WERI-Rb-1 (cell line): ENCODE data around the gene TNXB.

ENCODE experiments used
- DNase-seq: peaks from one replicate; pipeline ENCODE4 v3.0.0-alpha.2; 2020
- H3K27ac ChIP-seq: fragments of 250-450 bp; sonication (Bioruptor Pico); 2 replicates; pipeline ENCODE4 v1.5.1; 2020; ENCODE audit warnings: mild to moderate bottlenecking, moderate library complexity
- H3K27me3 ChIP-seq: fragments of 250-450 bp; sonication (Bioruptor Pico); 2 replicates; pipeline ENCODE4 v1.5.1; 2021; ENCODE audit warnings: mild to moderate bottlenecking, low read depth, moderate library complexity; ENCODE audit not compliant: insufficient read depth, severe bottlenecking
- H3K36me3 ChIP-seq: fragments of 250-450 bp; sonication (Bioruptor Pico); 2 replicates; pipeline ENCODE4 v1.5.1; 2020; ENCODE audit warnings: mild to moderate bottlenecking, moderate library complexity
- H3K4me3 ChIP-seq: 2 replicates; pipeline ENCODE4 v1.5.1; 2011; ENCODE audit warnings: low read depth, mild to moderate bottlenecking, control low read depth, low read length
- H3K9me3 ChIP-seq: fragments of 250-450 bp; sonication (Bioruptor Pico); 2 replicates; pipeline ENCODE4 v1.5.1; 2021; ENCODE audit warnings: mild to moderate bottlenecking, moderate library complexity; ENCODE audit not compliant: severe bottlenecking
- TF ChIP-seq, protein P1 (sequence below): IDR thresholded peaks from 2 replicates; pipeline ENCODE4 v1.5.1; 2011; ENCODE audit warnings: low read depth, mild to moderate bottlenecking, control low read depth, inconsistent platforms, low read length

TNXB gene, protein sequence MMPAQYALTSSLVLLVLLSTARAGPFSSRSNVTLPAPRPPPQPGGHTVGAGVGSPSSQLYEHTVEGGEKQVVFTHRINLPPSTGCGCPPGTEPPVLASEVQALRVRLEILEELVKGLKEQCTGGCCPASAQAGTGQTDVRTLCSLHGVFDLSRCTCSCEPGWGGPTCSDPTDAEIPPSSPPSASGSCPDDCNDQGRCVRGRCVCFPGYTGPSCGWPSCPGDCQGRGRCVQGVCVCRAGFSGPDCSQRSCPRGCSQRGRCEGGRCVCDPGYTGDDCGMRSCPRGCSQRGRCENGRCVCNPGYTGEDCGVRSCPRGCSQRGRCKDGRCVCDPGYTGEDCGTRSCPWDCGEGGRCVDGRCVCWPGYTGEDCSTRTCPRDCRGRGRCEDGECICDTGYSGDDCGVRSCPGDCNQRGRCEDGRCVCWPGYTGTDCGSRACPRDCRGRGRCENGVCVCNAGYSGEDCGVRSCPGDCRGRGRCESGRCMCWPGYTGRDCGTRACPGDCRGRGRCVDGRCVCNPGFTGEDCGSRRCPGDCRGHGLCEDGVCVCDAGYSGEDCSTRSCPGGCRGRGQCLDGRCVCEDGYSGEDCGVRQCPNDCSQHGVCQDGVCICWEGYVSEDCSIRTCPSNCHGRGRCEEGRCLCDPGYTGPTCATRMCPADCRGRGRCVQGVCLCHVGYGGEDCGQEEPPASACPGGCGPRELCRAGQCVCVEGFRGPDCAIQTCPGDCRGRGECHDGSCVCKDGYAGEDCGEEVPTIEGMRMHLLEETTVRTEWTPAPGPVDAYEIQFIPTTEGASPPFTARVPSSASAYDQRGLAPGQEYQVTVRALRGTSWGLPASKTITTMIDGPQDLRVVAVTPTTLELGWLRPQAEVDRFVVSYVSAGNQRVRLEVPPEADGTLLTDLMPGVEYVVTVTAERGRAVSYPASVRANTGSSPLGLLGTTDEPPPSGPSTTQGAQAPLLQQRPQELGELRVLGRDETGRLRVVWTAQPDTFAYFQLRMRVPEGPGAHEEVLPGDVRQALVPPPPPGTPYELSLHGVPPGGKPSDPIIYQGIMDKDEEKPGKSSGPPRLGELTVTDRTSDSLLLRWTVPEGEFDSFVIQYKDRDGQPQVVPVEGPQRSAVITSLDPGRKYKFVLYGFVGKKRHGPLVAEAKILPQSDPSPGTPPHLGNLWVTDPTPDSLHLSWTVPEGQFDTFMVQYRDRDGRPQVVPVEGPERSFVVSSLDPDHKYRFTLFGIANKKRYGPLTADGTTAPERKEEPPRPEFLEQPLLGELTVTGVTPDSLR (N-terminal part only)

DNA sequence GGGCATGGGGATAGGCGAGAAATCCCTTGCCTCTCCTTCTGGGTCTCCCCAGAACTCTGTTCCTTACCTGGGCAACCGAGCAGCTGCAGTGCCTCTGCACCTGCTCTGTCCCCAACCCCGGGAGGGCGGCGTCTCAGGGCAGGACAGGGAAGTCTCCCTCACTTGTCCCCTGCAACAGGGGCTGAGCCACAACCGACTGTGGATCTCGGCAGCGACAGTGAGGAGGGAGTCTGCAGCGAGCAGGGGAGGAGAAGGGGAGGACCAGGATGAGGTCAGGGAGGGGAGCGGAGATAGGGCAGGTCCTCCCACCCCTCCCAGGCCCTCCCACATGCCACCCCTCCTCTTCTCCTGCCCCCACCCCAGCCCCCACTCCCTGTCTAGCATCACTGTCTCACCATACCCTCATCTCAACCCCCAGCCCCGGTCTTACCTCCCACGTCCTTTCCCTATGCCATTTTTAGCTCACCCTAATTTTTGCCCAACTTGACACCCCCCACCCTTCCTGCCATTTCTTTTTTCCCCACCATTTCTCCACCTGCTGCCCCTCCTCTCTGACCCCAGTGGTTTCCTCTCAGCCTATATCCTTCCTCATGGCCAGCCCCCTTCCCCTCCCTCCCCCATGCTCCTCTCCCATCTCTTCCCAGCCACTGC lies at the start of gene TNXB:
TSS of gene TNXB (minus strand) at position 225 of the 651 bp plus-strand sequence. CDS start 11,140 bp downstream, outside the sequence.
- Histone ChIP-seq H3K4me3 (no peak within 1 kb of the TSS), H3K27me3 (peaks cover 25% of the 10 kb centered on the region), H3K27ac (no peak within 1 kb of the TSS), H3K36me3 (0 out of 2 replicates have a peak, but pooled peaks cover 3% of the 10 kb centered on the region), H3K9me3 (no peaks in the 10 kb centered on the region)
- TF ChIP-seq, protein P1, sequence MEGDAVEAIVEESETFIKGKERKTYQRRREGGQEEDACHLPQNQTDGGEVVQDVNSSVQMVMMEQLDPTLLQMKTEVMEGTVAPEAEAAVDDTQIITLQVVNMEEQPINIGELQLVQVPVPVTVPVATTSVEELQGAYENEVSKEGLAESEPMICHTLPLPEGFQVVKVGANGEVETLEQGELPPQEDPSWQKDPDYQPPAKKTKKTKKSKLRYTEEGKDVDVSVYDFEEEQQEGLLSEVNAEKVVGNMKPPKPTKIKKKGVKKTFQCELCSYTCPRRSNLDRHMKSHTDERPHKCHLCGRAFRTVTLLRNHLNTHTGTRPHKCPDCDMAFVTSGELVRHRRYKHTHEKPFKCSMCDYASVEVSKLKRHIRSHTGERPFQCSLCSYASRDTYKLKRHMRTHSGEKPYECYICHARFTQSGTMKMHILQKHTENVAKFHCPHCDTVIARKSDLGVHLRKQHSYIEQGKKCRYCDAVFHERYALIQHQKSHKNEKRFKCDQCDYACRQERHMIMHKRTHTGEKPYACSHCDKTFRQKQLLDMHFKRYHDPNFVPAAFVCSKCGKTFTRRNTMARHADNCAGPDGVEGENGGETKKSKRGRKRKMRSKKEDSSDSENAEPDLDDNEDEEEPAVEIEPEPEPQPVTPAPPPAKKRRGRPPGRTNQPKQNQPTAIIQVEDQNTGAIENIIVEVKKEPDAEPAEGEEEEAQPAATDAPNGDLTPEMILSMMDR = no peak
- no peak for DNase-seq

DNA sequence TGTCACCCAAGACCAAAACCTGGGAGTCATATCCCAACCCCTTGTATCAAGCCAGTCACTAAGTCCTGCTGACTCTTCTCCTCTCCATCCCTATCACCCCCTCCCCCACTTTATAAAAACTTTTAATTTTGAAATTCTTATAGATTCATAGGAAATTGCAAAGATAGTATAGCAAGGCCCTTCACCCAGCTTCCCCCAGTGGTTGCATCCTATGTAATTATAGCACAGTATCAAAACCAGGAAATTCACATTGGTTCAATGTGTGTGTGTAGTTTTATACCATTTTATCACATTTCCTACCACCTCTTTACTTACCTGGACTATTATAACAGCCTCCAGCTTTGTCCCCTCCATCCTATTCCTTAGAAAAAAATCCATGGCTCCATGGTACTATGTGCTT lies 48.9 kb upstream of the TNXB start:
- no peak overlapping the region for H3K4me3 ChIP-seq
- TF ChIP-seq, protein P1 = no peak
- no peak for DNase-seq
- H3K27me3 ChIP-seq = no peaks in the 10 kb centered on the region
- peaks cover 50% of the 10 kb centered on the region for H3K36me3 ChIP-seq
- H3K9me3 ChIP-seq = no peaks in the 10 kb centered on the region
- no peak overlapping the region for H3K27ac ChIP-seq

DNA sequence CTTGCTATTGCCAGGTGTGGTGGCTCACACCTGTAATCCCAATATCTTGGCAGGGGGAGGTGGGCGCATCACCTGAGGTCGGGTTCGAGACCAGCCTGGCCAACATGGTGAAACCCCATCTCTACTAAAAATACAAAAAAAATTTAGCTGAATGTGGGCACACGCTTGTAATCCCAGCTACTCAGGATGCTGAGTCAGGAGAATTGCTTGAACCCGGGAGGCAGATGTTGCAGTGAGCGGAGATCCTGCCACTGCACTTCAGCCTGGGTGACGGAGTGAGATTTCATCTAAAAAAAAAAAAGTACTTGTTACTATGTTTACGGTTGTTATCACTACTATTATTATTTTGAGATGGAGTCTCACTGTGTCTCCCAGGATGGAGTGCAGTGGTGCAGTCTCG lies 47.8 kb upstream of the TNXB start:
- H3K27ac ChIP-seq = no peak overlapping the region
- no peaks in the 10 kb centered on the region for H3K27me3 ChIP-seq
- DNase-seq = no peak
- no peaks in the 10 kb centered on the region for H3K9me3 ChIP-seq
- H3K36me3 ChIP-seq = peaks cover 42% of the 10 kb centered on the region
- TF ChIP-seq, protein P1 = no peak
- H3K4me3 ChIP-seq = no peak overlapping the region

DNA sequence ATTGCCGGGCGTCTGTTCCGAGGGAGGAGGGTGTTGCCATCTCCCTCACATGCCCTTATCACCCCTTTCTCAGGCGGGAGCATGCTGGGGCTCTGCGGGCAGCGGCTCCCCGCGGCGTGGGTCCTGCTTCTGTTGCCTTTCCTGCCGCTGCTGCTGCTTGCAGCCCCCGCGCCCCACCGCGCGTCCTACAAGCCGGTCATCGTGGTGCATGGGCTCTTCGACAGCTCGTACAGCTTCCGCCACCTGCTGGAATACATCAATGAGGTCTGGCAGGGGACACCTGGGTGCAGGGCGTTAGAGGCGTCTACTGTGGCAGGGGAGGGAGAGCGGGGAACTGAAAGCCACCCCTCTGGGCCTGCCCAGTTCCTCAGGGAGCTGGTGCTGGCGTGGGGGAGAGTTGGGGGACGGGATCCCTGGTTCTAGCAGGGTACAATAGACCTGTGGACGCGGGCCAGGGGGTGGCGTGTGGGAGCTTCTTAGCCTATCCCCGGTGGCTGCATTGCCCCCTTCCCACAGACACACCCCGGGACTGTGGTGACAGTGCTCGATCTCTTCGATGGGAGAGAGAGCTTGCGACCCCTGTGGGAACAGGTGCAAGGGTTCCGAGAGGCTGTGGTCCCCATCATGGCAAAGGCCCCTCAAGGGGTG lies 45.5 kb upstream of the TNXB start:
- peak; percentile 94 for DNase-seq
- peak overlapping the region; percentile 85 for H3K27ac ChIP-seq
- TF ChIP-seq, protein P1 = peak; percentile 86
- H3K27me3 ChIP-seq = no peaks in the 10 kb centered on the region
- peak overlapping the region; percentile 82 for H3K4me3 ChIP-seq
- H3K9me3 ChIP-seq = no peaks in the 10 kb centered on the region
- H3K36me3 ChIP-seq = peaks cover 36% of the 10 kb centered on the region
